NCI-H1048 (cell line): Measurements from ENCODE around the gene RAP1A.
"Not testable (repeated sequence)": the region's sequence is repeated elsewhere in the genome, so short reads cannot be mapped to it uniquely, and the experiment has no call there.

Experiments used
- DNase-seq: peaks from one replicate; lab custom pipeline; 2025; lab: John Stamatoyannopoulos, UW

The RAP1A gene

GRCh38 chr1:111665497-111665896 lies 45.9 kb downstream of the RAP1A start:
- no peak for DNase-seq

DNA sequence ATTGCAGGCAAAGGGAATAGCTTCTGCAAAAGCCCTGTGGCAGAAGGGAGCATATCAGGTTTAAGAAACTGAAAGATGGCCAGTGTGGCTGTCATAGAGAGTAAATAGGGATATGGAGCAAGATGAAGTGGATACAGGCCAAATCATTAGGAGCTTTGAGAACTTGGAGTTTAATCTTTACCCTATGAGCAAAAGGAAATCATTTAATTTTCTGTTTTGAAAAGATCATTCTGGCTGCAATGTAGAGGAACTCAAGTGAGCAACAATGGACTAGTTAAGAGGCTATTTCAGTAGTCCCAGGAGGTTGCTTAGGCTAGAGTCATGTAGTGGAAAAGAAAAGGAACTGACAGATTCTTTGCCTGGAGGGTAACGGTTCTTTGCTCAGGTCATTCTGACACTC lies 47.2 kb downstream of the RAP1A start:
- DNase-seq: no peak

- DNase-seq: no peak
Observed at GRCh38 chr1:111669268-111669667, 49.7 kb downstream of the RAP1A start.

DNA sequence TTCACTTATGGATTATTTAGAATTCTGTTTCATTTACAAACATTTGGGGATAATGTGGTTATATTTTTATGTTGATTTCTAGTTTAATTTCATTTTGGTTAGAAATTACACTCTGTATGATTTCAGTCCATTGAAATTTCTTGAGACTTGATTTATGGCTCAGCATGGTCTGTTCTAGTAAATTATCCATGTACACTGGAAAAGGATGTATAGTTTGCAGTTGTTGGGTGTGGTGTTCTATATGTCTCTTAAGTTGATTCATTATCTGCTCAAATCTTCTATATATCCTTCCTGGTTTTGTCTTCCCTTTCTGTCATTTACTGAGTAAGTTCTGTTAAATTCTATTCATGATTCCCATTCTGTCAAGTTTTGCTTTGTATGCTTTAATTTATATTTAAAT lies 52.3 kb downstream of the RAP1A start:
- DNase-seq: no peak

DNA sequence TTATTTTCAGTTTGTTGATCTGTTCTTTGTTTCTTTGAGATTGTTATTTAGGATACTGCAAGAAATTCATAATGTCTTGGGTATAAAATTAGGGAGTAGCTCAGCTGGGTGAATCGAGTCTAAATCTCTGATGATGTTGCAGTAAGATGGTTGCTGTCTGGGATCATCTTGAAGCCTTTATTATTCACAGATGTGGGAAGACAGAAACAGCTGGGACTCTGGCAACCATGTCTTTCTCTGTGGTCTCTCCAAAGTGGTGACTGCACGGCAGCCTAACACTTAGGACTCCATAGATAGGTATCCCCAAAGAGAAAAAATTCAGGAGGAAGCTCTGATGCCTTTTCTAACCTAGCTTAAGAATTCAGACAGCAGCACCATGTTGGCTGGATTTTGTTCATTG lies 52.7 kb downstream of the RAP1A start:
- DNase-seq: no peak

DNA sequence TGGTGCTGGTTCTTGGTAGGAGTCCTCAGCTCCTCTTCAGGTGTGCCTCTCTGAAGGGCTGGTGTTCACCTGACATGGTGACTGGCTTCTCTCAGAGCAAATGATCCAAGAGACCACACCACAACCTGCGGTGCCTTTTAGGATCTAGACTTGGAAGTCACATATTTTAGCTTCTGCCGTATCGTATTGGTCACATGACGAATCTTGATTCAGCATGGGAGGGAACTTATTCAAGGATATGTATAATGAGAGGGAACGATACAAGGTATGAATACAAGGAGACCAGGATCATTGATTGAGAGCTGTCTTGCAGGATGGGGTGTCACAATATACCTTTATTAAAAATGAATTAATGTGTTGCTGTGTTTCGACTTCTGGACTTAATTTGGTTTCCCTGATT lies 58.0 kb downstream of the RAP1A start:
- no peak for DNase-seq

DNA sequence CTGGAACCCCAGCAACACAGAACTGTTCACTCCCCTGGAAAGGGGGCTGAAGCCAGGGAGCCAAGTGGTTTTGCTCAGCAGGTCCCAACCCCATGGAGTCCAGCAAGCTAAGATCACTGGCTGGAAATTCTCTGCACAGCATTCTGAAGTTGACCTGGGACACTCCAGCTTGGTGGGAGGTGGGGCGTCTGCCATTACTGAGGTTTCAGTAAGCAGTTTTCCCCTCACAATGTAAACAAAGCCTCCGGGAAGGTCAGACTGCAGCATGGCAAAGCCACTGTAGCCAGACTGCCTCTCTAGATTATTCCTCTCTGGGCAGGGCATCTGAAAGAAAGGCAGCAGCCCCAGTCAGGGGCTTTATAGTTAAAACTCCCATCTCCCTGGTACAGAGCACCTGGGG lies 60.0 kb downstream of the RAP1A start:
- no peak for DNase-seq

- DNase-seq: not testable (repeated sequence)
Observed at GRCh38 chr1:111680212-111680800, 60.7 kb downstream of the RAP1A start.

GRCh38 chr1:111685293-111686153 lies 65.9 kb downstream of the RAP1A start:
- DNase-seq: not testable (repeated sequence)

DNA sequence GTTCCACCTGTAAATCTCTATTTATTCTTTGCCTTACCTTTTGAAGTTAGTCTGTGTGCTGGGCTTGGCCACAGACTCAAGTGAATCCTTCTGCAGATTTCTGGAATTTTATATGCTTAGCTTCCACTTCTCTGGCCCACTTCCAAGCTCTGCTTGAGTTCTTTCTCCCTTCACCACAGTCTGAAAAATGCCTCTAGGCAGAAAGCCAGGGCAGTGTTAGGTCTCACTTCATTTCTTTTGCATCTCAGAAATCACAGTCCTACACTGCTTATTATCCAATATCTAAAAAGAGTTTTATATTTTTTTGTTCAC lies 70.7 kb downstream of the RAP1A start:
- DNase-seq: peak; percentile 20

DNA sequence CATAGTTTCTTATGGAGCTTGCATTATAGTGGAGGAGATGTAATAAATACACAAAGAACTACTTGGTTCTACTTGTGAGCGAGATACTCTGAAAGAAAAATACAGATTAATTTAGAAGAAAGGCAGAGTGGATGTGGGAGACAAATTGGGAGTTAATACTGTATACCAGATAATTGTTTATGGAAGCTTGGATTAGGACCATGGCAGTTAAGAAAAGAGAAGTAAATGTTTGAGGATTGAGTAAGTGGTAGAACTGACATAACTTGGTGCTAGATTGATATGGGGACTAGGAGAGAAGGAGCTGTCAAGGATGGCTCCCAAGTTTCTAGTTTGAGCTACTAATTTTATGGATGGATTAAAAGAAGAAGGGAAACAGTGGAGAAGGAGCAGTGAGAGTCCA lies 72.3 kb downstream of the RAP1A start:
- no peak for DNase-seq

DNA sequence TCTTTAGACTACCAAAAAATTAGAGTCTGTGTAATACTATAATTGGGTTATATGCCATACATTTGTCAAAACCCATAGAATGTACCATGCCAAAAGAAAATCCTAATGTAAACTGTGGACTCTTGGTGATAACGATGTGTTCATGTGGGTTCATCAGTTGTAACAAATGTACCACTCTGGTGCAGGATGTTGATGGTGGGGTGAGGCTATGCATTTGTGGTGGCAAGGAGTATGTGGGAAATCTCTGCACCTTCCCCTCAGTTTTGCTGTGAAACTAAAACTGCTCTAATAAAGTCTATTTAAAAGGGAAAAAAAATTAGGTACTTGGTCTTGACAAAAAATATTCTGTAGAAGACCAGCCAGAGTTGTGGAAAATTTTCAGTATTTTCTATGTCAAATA lies 76.2 kb downstream of the RAP1A start:
- DNase-seq: no peak

DNA sequence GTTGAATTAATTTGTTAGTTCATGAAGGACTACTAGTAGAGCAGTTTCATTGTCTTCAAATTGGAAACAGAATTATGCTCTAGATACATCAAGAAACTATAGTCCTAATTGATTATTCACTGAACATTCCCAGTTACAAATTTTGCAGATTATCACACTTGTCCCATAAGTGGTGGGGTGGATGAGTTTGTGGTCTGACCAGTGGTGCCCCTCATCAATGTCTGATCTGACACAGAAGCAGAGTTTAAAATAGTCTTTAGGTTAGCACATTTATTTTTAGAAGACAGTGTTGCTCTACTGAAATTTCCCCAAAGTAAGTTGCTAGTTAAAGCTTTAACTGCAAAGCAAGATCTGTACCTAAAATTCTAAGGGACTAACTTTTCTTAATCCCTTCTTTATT lies 76.7 kb downstream of the RAP1A start:
- no peak for DNase-seq

GRCh38 chr1:111699268-111699667 lies 79.7 kb downstream of the RAP1A start:
- no peak for DNase-seq

- no peak for DNase-seq
Observed at GRCh38 chr1:111702504-111703050, 83.0 kb downstream of the RAP1A start.

DNA sequence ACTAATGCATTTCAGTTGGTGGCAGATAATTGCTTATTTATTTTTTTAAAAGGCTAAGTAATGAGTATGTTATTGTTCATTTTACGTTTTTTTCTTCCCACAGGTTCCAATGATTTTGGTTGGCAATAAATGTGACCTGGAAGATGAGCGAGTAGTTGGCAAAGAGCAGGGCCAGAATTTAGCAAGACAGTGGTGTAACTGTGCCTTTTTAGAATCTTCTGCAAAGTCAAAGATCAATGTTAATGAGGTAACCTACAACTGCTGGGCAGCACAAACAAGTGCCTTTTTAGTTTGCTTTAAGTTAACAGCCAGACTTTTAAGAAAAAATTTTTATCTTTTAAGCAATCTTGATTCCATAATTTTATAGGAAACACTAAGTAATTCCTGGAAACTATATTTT lies 84.7 kb downstream of the RAP1A start:
- DNase-seq: no peak

DNA sequence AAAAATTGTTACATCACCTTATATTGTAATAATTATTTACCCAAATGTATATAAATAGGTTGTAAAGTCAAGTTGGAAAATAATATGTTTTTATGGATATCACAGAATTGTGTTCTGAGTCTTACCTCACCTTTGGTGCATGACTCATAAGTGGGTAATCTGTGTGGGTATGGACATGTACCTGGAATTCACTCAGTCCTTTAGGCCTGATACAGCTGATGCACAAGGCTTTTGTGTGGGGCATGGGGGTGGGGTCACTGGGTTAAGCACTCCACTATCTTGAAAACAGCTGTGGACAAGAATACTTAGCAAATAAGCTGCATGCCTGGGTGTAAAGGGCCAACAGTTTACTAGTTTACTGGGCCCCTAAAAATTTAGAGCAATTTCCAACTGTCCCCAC lies 85.2 kb downstream of the RAP1A start:
- DNase-seq: no peak

- no peak for DNase-seq
Observed at GRCh38 chr1:111705841-111706240, 86.3 kb downstream of the RAP1A start.

- DNase-seq: no peak
Observed at GRCh38 chr1:111706921-111707320, 87.3 kb downstream of the RAP1A start.

GRCh38 chr1:111707906-111708305 lies 88.3 kb downstream of the RAP1A start:
- DNase-seq: no peak

GRCh38 chr1:111709986-111710385 lies 90.4 kb downstream of the RAP1A start:
- DNase-seq: no peak

GRCh38 chr1:111716333-111716732 lies 96.7 kb downstream of the RAP1A start:
- DNase-seq: no peak

DNA sequence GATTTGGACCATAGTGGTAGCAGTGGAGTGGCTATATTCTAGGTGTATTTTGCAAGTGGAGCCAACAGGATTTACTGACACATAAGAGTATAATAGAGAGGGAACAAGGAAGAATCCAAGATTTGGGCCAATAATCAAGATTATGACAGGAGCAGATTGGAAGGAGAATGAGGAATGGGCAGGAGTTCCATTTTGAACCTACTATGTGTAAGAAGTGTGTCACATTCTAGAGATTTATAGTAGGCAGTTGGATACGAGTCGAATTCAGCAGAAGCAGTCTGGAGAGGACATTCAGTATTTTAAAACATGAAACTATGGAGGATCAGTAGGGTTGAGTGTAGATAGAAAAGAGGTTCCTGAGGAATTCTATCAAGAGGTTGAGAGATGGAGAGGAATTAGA lies 97.9 kb downstream of the RAP1A start:
- no peak for DNase-seq

GRCh38 chr1:111719135-111719534 lies 99.5 kb downstream of the RAP1A start:
- no peak for DNase-seq
